Measurements from ENCODE around the gene LTB4R2. TPM values are rescaled to one million over a fixed set of nuclear protein-coding genes. Genes with fewer than 3 reads are reported as not detected.
"Not testable (repeated sequence)": the region's sequence is repeated elsewhere in the genome, so short reads cannot be mapped to it uniquely, and the experiment has no call there.

Gene LTB4R2
- total and polyA plus RNA-seq, 2 experiments from 2014 or later: 0.40 to 12.6 TPM

GRCh38 chr14:24353559-24354481, 43.9 kb downstream of the LTB4R2 start (continued):
- no peak for TF ChIP-seq ZNF462 (CRISPR knock-in tag; IDR thresholded peaks at IDR 0.05)

- H3K9me3 Mint-ChIP-seq; H2AFZ ChIP-seq; H3K4me3 Mint-ChIP-seq; H3K4me3 ChIP-seq; H3K79me2 ChIP-seq (replicated peaks; ENCODE audit: insufficient read depth); ATAC-seq; H3K27ac ChIP-seq (ENCODE audit: low read depth); H3K9me2 ChIP-seq (ENCODE audit: insufficient read depth); H3K4me2 ChIP-seq; H3K4me1 Mint-ChIP-seq; H3K27ac Mint-ChIP-seq; H3K36me3 Mint-ChIP-seq (ENCODE audit: low read depth); H4K20me1 ChIP-seq (replicated peaks; ENCODE audit: insufficient read depth); H3K36me3 ChIP-seq (ENCODE audit: insufficient read depth); H3K4me1 ChIP-seq (ENCODE audit: insufficient read depth); DNase-seq (ENCODE audit: low spot score); H3F3A ChIP-seq (replicated peaks; ENCODE audit: low read depth): not testable (repeated sequence)
- peaks cover 19% of the 10 kb centered on the region for H3K27me3 Mint-ChIP-seq (ENCODE audit: insufficient read depth, low read depth, poor library complexity)
- peaks cover 65% of the 10 kb centered on the region for H3K27me3 ChIP-seq (ENCODE audit: insufficient read depth)
These were observed 44.5 kb downstream of the LTB4R2 start for GRCh38 chr14:24354482-24354825.

GRCh38 chr14:24355009-24355408, 45.1 kb downstream of the LTB4R2 start:
- H3K27ac Mint-ChIP-seq: no peak overlapping the region
- peaks cover 16% of the 10 kb centered on the region for H3K27me3 Mint-ChIP-seq (ENCODE audit: insufficient read depth, low read depth, poor library complexity)
- Histone ChIP-seq H3K36me3 (ENCODE audit: insufficient read depth) (no peaks in the 10 kb centered on the region), H3K4me1 (ENCODE audit: insufficient read depth) (no peaks in the 10 kb centered on the region), H3K27ac (ENCODE audit: low read depth) (no peak overlapping the region), H3K4me3 (no peak overlapping the region), H4K20me1 (replicated peaks; ENCODE audit: insufficient read depth) (no peaks in the 10 kb centered on the region; the same call in 1 of the 2 replicates), H3K79me2 (replicated peaks; ENCODE audit: insufficient read depth) (no peaks in the 10 kb centered on the region), H3F3A (replicated peaks; ENCODE audit: low read depth) (no peaks in the 10 kb centered on the region), H2AFZ (no peak overlapping the region), H3K4me2 (no peak overlapping the region), H3K27me3 (ENCODE audit: insufficient read depth) (peaks cover 60% of the 10 kb centered on the region), H3K9me2 (ENCODE audit: insufficient read depth) (no peaks in the 10 kb centered on the region)
- H3K4me3 Mint-ChIP-seq: no peak overlapping the region
- no peaks in the 10 kb centered on the region for H3K36me3 Mint-ChIP-seq (ENCODE audit: low read depth)
- DNase-seq (ENCODE audit: low spot score): no peak
- no peaks in the 10 kb centered on the region for H3K4me1 Mint-ChIP-seq
- H3K9me3 Mint-ChIP-seq: no peaks in the 10 kb centered on the region; the same call in 2 of the 3 replicates
- ATAC-seq: no peak
- TF ChIP-seq CTCF (conservative IDR thresholded peaks at IDR 0.05; ENCODE audit: low read depth in 2 of 2) (no peak), STAT1 (IDR thresholded peaks at IDR 0.05; ENCODE audit: unreplicated experiment) (no peak), JUNB (IDR thresholded peaks at IDR 0.05; ENCODE audit: unreplicated experiment) (no peak), CREB1 (CRISPR knock-in tag; IDR thresholded peaks at IDR 0.05; ENCODE audit: low read depth) (no peak), REST (IDR thresholded peaks at IDR 0.05; ENCODE audit: unreplicated experiment) (no peak), ZNF114 (CRISPR knock-in tag; IDR thresholded peaks at IDR 0.05) (no peak), POLR2AphosphoS5 (IDR thresholded peaks at IDR 0.05; ENCODE audit: low read depth) (no peak)

All from GM23338 (cell line).